Activated CD4-positive, alpha-beta T cell treated with anti-CD3 and anti-CD28 coated beads for 1 hour (primary cell): Measurements from ENCODE around the gene KRT7.
"Not testable (repeated sequence)": the region's sequence is repeated elsewhere in the genome, so short reads cannot be mapped to it uniquely, and the experiment has no call there.

Source experiments
- DNase-seq: peaks from one replicate; pipeline ENCODE4 v3.0.0-alpha.2; 2020

KRT7 gene

GRCh38 chr12:52231305-52232202, 1.5 kb upstream of the KRT7 start:
- DNase-seq: no peak

DNA sequence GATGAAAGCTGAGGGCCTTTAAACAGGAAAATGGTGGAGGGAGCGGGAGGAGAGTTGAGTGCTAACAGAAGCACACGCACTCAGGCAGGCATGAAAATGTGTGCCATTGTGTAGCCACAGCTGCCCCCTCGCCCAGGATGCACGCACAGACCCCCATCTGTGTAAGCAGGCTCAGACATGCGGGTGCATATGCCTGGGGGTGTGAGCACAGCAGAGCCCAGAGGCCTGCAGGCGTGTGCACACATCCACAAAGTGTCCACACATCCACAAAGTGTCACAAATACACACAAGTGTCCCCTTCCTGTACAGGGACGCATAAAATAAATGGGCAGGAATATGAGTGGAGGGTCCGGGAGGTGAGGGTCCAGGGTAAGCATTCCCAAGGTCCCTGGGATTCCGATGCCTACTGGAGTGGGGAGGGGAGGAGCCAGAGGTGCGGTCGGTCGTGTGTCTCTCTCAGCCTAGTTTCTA, 805 bp upstream of the KRT7 start:
- no peak for DNase-seq

GRCh38 chr12:52233462-52234207, 592 bp downstream of the KRT7 start:
- DNase-seq: no peak

DNA sequence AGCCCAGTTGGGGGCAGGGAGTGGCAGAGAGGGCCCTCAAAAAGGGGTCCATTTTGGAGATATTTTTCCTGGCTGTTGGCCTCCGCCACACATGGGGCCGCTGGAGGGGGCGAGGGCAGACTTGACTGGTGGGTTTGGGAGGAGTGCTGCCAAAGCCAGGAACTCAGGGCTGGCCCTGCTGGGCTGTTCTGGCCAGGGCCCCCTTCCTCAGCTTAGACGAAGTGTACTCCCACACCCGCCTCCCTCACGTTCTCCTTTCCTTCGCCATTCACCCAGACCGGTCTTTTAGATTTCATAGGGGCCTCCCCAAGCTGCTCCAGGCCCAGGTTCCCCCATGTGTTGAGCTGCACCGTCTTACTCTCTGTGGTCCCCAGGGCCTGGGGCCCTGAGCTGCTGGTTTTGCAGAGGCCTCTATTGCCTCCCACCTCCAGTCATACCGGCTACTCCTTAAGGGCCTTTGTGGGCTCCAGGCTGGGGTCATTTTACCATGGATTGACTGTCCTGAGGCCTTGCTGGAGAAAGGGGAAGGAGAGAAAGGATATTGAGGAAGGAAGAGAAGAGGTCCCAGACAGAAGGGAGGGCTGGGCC, 1.3 kb downstream of the KRT7 start:
- no peak for DNase-seq

GRCh38 chr12:52235001-52235764, 2.1 kb downstream of the KRT7 start:
- no peak for DNase-seq

GRCh38 chr12:52235822-52236361, 2.8 kb downstream of the KRT7 start:
- no peak for DNase-seq

DNA sequence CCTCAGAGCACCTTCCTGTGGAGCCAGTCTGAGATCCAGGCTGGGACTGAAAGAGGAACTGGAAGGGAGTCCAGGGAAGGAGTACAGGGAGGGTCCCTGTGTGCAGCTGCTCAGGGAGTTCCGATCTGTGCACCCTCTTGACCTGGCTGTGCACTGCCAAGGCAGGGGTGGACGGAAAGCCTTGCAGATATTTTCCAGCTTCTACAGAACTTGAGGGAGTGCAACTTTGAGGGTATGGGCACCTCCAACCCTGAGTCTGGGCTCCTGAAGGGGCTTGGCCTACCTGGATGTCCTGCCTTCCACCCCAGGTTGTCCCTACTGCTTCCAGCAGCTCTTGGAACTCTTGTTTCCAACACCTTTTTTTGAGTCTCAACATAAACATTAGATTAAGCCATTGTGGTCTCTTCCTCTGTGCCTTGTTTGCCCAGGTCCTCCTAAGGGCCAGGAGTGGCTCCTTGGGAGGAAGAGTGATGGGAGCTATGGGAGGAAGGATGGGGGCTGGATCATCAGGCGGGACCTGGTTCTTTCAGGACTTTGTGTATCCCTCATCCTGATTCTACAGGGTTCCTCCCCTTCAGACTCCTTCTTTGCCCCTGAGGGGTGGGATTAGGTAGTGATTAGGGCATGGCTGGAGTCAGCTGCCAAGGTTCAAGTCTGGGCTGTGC, 3.5 kb downstream of the KRT7 start:
- DNase-seq: no peak

DNA sequence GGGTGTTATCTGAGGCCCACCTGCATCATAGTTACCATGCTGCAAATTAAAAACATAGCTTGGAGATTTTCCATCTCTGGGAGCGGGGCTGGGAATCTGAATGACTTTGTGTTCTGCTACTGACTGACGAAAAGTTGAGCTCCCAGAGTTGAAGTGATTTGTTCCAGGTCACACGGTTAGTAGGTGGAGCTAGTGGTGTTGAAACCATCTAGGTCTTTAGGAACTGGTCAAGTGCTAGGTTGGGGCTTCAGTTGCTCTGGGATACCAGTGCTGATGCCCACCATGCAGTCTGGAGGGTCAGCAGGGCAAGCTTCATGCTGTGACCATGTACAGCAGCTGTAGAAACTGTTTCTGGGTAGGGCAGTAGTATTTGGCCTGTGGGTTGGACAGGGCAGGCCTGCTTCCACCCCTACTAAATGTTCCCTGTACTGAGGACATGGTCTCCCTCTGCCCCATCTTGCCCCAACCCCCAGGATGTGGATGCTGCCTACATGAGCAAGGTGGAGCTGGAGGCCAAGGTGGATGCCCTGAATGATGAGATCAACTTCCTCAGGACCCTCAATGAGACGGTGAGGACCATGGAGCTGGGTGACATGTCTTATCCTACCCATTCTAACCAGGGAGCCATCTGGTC, 5.3 kb downstream of the KRT7 start:
- no peak for DNase-seq

- no peak for DNase-seq
These were observed 6.0 kb downstream of the KRT7 start for GRCh38 chr12:52238916-52239646.

DNA sequence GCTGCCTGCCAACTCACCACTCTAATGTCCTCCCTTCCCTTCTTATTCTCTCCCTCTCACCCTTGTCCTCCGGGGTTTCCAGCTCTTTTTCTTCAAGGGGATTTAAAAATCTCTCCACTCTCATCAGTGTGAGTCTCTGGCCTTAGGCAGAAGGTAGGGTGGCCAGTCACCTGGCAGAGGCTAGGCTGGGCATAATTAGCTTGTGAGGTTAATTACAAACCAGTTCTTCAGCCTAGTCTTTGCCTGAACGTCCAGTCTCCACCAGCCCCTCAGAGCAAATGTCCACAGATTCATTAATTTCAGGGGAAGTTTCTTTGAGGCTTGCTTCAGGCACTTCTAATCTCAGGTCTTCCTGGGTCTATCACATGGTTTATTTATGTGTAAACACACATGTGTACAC, 6.7 kb downstream of the KRT7 start:
- DNase-seq: no peak

GRCh38 chr12:52240247-52240646, 7.2 kb downstream of the KRT7 start:
- DNase-seq: not testable (repeated sequence)

DNA sequence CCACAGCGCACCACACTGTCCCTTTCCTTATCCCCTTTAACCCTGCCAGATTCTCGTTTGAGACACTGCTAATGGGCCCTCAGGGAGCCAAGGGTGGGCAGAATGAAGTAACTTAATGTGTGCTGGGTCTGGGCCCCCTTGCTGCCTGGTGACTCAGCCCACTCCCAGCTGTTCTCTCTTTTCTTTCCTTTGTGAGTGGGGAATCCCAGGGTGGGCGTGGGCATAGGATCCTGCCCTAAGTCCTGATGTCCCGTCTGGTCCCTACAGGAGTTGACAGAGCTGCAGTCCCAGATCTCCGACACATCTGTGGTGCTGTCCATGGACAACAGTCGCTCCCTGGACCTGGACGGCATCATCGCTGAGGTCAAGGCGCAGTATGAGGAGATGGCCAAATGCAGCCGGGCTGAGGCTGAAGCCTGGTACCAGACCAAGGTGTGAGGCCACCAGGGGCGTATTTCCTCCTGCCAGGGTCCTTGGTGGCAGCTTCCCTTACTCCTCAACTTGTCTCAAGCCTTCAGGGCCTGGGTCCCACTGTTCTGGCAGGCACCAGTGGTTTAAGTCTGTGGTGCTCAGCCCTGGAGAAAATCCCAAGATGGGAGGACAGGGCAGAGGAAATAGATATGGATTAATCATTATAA, 8.3 kb downstream of the KRT7 start:
- DNase-seq: no peak

DNA sequence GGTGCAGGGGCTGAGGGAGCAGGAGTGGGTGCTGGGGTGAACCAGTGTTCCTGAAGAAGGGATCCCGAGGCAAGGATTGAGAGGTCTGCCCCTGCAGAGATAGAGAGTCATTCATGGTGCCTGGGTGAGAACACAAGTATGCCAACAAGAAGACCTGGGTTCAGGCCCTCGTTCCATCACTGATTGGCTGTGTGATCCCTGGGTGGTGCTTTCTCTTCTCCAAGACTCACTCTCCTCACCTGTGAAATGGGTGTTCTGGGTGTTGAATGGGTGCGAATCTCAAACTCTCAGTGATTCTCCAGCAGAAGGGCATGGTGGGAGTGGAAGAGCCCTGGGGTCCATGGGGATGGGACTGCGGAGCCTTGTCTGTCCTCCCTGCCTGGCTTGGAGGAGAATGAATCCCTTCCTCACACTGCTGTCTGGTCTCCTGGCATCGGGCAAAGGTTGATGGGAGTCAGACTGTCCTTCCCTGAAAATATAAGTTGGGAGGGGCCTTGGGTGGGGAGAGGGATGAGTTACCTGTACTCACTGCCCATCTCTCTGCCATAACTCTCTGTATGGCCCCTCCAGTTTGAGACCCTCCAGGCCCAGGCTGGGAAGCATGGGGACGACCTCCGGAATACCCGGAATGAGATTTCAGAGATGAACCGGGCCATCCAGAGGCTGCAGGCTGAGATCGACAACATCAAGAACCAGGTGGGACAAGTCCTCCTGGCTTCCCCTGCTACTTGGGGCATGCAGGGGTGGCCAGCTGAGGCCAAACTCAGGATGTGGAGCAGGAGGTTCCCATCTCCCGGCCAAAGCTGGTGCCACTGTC, 9.6 kb downstream of the KRT7 start:
- DNase-seq: no peak

DNA sequence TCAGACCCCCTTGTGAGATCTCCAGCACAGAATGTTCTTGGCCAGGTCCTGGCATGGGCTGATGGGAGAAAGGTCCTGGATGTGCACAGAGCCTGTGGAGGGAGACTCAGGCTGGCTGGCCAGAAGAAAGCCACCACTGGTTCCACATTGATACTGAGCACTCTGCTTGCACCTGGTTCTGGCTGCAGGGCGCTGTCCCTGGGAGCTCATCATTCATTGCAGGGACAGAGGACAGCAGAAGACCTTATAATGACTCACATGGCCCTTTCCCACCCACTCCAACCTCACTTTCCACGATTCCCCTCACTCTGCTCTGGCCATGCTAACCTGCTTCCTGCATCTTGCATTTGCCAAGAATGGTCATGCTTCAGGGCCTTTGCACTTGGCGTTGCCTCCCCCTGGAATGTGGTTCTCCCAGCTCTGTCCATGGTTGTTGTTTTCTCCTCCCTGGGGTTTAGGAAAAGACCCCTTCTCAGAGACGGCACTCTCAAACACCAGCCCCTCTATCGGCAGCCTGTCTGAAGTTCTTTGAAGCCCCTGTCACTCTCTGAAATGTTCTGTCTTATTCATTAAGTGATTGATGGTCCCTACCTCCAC, 10.3 kb downstream of the KRT7 start:
- no peak for DNase-seq

- DNase-seq: peak; percentile 23
These were observed 11.0 kb downstream of the KRT7 start for GRCh38 chr12:52243856-52244614.

GRCh38 chr12:52244615-52244994, 11.6 kb downstream of the KRT7 start:
- no peak for DNase-seq

DNA sequence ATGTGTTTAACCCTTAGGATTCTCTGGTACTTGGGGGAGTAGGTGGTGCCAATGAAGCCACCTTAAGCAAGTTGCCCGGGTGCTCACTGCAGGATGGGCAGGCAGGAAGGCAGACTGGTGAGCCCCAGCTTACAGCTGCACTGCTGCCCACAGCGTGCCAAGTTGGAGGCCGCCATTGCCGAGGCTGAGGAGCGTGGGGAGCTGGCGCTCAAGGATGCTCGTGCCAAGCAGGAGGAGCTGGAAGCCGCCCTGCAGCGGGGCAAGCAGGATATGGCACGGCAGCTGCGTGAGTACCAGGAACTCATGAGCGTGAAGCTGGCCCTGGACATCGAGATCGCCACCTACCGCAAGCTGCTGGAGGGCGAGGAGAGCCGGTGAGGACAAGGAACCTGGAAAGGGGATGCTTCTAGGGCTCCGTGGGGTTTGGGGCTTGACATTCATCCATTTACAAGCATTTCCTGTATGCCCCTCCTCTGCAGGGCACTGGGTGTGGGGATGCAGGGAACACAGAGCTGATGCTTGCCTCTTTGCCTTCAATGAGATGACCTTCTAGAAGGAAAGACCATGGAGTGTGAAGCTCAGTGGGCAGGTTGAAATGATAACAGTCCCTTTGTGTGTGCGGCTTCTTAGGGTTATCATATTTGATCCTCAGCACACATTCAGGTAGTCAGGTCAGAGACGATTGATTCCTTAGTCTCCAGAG, 12.4 kb downstream of the KRT7 start:
- no peak for DNase-seq
